RKO (cell line): ENCODE results near the gene AMDHD2.
"Not testable (repeated sequence)": the region's sequence is repeated elsewhere in the genome, so short reads cannot be mapped to it uniquely, and the experiment has no call there.

Experiments
- DNase-seq: peaks from one replicate; pipeline ENCODE4 v3.0.0-alpha.2; 2016; ENCODE audit warnings: low spot score

The AMDHD2 gene

DNA sequence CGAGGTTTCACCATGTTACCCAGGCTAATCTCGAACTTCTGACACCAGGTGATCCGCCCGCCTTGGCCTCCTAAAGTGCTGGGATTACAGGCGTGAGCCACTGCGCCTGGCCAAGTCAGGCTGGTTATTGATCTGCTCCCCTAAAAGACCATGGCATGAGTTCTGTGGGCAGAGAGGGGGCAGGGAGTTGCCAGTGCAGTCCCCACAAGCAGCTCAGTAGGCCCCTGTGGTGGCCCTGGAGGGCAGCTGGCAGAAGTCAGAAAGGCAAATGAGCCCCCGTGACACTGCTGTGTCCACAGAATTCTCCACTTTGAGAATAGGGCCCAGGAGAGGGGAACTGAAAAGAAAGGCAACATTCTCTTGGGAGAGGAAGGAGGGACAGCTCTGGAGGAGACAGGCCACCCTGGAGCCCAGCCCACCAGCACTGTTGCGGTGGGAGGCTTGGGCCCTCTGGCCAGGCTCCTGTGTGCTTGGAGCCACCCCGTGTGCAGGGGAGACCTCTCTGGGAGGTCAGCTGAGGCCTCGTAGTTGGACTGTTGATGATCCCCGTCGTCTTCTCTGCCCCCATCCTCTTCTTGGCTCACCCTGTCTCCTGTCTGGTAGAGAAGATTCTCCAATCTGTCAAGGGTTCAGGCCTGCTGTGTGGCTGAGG, 2.1 kb upstream of the AMDHD2 start:
- no peak for DNase-seq

DNA sequence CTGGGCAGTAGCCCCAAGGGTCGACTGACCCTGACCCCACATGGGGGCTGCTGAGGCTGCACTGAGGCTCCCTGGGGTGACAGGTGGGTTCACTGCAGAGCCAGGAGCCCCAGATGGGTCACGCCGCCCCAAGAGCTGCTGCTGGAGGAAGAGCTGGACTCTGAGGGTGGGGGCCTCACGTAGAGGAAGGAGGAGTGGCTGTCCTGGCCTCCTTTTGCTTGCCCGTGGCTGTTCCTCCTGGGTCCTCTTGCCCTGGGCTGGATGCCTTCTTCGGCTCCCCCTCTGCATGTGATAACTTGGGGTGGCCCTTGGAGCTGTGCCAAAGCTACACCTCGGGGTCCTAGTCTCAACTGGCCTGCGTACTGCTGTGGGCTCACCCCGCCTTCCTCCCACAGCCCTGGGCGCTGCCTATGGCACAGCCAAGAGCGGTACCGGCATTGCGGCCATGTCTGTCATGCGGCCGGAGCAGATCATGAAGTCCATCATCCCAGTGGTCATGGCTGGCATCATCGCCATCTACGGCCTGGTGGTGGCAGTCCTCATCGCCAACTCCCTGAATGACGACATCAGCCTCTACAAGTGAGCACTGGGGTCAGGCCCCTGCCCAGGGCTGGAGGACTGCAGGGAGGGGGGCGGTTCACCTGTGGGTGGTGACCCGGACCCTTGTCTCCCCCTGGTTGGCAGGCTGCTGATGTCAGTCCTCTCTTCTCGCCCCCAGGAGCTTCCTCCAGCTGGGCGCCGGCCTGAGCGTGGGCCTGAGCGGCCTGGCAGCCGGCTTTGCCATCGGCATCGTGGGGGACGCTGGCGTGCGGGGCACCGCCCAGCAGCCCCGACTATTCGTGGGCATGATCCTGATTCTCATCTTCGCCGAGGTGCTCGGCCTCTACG, 1.1 kb upstream of the AMDHD2 start:
- DNase-seq = no peak

DNA sequence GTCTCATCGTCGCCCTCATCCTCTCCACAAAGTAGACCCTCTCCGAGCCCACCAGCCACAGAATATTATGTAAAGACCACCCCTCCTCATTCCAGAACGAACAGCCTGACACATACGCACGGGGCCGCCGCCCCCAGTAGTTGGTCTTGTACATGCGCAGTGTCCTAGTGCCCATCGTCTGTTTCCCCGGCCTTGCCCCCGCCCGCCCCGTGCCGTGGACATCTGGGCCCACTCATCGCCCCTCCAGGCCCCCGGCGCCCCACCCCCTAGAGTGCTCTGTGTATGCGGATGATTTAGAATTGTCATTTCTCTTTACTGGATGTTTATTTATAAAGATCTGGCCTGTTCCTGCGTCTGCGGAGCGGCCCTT, 475 bp upstream of the AMDHD2 start:
- no peak for DNase-seq

DNA sequence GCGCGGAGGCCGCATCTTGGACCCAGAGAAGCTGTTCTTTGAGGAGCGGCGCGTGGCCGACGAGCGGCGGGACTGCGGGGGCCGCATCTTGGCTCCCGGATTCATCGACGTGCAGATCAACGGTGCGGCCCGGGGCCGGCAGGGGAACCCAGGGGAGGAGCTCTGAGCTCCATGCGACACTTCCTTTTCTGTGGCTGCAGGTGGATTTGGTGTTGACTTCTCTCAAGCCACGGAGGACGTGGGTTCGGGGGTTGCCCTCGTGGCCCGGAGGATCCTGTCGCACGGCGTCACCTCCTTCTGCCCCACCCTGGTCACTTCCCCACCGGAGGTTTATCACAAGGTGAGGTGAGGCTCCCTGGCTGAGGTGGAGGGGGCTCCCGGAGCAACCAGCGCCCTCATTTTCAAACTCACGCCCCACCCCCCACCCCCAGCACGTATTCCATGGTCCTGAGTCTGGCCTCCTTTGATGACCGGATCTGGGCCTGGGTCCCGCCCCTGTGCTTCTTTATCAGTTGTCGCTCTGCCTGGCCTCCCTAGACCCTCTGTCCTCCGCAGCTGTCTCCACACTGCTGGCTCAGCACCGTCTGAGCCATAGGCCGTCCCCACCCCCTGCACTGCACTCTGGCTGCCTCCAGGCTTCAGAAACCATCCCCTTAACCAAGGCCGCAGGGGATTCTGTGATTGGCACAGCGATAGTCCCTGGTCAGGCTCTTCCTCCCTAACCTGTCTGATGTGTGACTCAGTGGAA, 787 bp downstream of the AMDHD2 start:
- peak; percentile 69 for DNase-seq

DNA sequence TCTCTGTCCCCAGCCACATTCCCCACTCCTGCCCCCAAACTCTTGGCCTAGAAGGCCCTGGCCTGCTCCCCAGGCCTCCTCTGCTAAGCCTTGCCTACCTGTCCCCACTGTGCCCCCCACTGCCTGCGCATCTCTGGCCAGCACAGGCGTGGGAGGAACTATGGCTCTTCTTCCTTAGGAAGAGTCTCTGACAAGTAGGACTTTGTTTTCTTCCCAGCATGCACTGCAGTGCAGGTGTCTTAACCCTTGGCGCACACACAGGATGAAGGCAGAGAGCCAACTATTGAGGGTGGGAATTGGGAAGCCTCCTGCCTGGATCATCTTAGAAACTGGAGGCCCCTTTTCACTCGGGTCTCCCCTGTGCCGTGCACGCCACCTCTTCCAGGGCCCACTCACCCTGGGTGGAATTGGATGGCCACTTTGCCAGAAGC, 3.6 kb downstream of the AMDHD2 start:
- no peak for DNase-seq

DNA sequence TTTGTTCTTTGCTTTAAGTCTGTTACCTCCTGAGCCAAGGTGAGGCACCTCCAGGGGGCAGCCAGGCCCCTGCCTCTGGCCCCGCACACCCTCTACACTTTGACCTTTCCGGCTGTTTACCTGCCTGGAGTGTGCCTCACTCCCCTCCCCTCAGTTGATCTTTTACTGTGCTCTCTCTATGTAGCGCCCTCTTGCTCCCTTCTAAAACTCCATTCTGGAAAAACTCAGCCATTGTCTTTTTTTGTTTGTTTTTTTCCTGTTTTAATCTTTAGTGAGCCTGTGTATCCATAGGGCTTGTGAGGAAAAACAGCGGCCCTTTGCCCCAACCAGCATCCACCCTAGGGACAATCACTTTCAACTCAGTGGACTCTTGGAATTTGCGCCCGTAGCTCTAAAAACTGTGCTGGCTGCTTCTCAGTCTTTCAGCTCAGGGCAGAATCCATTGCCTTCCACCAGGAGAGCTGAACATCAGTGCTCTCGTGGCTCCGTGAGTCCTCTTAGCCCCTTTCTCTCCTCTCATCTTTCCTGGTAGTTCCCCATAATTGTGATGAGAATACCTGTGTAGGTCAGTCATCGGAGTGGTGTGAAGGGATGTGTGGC, 4.3 kb downstream of the AMDHD2 start:
- DNase-seq = no peak

DNA sequence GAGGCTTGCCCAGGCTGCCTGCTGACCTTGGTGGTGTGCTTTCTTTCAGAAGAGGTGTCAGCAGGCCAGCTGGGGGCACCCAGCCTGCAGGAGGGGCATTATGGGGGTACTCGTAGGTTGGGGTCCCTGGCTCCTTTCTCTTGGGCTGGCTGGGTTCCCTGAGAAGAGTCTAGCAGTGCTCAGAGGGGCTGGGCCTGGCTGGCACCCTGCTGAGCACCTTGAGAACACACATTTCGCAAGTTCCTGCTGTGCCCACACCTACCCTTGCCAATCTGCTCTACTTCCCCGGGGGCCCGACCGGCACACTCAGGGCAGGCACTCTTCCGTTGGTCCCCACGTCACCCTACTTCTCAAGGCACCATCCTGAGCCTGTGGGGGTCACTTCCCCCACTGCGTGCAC, 6.0 kb downstream of the AMDHD2 start:
- DNase-seq = no peak

DNA sequence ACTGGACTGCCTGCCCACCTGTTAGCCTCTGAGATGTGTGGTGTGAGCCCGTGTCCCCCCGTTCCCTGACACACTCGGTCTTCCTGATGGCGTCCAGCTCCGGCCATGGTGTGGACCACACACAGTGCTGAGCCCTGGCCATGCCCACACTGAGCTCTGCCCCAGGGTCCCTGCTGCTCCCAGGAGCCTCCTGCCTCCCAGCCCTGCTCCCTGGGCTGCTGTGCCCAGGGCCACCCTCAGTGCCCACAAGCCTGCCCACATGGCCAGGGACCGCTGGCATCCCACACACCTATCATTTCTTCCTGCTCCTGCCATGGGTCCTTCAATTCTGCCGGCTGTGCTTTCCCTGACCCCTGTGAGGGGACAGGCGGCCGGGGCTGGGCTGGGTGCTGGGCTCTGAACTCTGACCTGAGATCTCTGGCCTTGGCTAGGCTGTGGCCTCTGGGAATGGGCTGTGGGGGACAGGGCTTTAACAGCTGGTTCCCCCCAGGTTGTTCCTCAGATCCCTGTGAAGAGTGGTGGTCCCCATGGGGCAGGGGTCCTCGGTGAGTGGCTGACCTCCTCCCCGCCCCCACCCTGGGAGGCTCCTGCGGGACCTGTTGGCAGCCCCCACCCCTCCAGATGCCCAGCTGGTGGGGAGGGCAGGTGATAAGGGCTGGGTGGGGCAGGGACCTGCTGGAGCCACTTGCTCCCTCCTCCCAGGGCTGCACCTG, 7.1 kb downstream of the AMDHD2 start:
- no peak for DNase-seq

DNA sequence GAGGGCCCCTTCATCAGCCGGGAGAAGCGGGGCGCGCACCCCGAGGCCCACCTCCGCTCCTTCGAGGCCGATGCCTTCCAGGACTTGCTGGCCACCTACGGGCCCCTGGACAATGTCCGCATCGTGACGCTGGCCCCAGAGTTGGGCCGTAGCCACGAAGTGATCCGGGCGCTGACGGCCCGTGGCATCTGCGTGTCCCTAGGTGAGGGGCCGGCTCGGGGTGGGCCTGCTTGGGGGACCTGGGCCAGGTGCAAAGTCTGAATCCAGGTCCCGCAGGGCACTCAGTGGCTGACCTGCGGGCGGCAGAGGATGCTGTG, 7.6 kb downstream of the AMDHD2 start:
- DNase-seq = no peak

DNA sequence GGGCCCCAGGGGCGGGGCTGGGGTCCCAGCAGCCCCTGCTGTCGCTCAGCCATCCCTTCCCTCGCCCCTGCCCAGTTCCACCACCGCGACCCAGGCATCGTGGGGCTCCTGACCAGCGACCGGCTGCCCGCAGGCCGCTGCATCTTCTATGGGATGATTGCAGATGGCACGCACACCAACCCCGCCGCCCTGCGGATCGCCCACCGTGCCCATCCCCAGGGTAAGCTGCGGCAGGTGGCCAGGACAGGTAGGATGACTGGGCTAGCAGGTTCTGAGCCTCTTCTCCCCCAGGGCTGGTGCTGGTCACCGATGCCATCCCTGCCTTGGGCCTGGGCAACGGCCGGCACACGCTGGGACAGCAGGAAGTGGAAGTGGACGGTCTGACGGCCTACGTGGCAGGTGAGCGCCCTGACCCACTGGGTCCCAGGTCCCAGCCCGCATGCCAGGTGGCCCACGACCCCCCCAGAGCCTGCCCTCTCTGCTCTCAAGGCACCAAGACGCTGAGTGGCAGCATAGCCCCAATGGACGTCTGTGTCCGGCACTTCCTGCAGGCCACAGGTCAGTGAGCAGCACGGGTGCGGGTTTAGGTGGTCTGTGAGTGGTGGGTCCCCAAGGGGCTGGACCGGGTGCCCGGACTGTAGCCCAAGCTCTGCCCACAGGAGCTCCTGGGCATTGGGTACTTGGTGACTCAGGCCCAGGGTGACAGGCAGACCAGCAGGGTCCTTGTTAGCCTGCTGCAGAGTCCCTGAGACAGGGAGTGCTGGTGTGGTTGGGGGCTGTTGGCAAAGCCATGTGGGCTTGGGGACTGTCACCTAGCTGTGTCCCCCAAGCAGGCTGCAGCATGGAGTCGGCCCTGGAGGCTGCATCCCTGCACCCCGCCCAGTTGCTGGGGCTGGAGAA, 8.2 kb downstream of the AMDHD2 start:
- no peak for DNase-seq

DNA sequence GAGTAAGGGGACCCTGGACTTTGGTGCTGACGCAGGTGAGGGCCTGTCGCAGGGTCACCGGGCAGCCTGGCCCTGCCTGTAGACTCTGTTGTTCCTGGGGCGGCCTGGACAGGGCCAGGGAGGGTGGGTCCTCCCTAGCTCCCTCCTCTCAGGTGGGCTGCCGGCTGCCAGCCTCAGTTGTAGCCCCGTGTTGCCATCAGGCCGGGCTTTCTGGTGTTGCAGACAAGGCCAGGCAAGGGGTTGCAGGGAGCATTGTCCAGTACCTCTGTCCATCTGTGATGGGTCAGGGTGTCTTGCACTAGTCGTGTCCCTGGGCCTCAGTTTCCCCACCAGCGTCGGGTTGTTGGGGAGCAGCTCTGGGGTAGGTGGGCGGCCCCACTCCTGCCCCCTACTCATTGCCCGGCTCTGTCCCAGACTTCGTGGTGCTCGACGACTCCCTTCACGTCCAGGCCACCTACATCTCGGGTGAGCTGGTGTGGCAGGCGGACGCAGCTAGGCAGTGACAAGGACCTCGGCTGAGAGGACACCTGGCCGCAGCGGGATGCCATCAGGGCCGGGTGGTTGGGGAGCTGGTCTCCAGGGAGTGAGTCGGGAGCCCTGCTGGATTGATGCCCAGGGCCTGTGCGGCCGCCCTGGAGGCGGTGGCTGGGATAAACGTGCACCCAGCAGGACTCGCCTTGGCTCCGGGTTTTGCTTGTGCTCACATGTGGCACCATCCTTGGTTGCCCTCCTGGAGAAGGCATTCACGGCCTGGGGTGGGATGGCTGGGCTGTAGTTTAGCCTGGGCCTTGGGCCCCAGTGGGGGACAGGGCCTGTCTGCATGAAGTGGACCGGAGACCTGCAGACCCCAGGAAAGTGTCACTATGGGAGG, 9.1 kb downstream of the AMDHD2 start:
- peak; percentile 49 for DNase-seq

DNA sequence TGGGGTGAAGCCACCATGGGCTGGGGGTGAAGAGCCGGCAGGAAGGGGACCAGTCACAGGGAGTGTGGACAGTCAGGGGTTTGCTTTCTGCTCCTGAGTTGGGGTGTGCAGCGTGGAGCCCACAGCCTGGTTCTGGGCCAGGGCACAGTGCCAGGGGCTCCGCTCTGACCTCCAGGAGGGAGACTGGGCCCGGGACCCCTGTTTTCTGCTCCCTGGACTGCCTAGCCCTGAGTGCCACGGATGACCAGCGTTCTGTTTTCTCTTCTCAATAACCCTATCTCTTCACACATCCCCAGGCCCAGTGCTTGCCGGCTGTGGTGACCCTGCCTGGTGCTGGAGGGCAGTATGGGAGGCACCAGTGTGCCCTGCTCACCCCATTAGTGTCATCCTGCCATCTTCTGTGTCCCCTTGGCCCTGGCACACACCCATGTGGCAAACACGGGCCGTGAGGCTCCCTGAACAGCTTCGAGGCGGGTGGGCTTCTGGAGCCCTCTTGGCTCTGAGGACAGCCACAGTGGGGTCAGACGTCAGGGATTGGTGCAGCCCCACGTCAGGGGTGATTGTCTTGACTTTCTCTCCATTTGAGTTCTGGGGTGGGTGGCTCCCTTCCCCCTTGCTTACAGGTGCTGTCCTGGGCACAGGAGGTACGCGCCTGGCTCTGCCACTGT, 9.9 kb downstream of the AMDHD2 start:
- no peak for DNase-seq

DNA sequence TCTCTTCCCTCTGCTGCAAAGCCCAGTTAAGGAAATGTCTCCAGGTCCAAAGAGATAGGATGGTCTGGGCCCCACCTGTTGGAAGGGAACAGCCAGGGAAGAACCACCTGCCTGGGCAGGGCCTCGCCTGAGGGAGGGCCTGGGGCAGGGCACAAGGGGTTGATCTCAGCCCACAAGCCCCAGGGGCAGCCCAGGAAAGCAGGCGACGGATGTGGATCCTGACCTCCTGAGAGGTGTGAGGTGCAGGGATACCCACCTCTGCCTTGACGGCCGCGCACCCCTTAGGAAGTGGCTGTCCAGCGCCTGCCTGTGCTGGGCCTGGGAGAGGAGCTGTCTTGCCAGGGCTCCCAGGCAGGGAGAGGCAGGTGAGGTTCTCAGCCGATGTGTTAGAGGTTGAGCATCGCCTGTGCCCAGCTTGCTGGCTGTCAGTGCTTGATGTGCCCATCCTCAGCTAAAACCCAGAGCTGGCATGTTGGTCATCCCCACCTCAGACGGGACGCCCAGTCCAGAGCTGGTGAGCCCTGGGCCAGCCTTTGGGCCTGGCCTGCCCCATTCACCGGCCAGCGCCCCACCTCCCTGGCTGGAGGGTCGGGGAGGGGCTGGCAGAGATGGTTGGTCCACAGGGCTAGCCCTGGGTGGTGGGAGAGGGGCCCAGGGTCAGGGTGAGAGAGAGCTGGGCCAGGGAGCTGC, 10.6 kb downstream of the AMDHD2 start:
- DNase-seq = no peak

DNA sequence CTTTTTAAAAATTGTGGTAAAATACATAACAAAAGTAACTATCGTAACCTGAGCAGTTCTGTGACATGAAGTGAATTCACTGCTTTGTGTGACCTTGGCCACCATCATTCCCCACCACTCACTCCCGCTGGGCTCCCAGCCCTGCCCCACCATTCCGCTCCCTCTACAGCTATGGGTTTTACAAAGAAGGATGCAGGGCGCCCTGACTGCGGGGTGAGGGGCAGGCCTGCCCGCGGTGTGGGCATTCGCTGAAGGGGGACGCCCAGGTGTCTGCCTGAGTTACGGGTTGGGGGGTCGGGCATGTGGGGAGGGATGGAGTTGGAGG, 11.2 kb downstream of the AMDHD2 start, which contains the start of gene CEMP1:
Gene CEMP1 (minus strand): TSS at position 38 of the 325 bp plus-strand sequence. CDS start 335 bp downstream, outside the sequence.
- no peak for DNase-seq

DNA sequence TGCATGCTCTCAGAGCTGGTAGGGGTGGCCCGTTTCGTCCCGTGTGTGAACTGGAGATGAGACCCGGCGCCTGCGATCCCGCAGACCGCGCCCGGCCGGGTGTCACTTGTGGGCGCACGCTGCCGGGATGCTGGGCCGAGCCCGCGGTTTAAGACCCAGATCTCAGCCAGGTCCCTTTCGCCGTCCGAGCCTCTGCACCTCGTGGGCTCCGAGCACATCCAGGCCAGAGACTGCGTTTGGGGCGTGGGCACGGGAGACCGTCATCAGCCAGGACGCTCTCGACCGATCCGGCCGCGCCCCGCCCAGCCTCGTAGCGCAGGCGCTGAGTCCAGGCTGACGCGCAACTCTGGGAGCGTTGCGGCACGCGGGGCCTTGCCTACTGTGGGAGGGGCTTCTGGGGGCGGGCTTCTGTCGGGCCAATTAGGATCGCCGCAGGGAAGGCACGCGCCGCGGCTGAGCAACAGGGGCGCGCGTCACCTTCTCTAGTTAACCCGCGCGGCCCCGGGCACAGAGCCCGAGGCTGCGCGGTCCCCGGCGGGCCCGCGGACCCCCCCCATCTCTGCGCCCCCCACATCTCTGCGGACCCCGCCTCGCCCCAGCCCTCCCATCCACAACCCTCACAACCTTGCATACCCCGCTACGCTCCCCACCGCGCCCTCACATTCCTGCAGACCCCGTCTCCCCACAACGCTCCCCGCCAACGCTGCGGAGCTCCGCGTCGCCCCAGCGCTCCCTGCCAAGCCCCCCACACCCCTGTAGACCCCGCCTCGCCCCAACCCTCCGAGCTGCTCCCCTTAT, 11.7 kb downstream of the AMDHD2 start:
- peak; percentile 97 for DNase-seq

DNA sequence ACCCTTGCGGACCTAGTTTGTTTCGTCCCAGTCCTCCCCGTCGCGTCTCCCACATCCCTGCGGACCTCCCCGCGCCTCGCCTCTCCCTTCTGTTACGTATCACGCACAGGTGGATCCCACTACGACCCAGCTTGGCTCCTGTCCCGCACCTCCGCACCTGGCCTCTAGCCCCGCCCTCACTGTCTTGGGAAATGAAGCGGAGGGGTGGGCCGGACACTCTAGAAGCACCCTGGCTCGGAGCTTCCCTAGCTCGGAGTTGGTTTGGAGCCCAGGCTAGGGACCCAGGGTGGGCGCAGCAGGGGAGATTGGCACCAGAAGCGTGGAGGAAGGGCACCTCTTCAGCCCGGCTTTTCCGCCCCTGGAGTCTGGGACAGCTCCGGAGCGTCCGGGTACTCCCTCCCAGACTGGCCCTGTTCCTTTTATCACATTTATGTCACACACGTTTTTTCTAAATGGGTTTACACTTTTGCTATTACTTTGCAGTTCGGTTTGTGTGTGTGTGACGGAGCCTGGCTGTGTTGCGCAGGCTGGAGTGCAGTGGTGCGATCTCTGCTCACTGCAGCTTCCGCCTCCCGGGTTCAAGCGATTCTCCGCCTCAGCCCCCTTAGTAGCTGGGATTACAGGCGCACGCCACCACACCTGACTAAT, 12.4 kb downstream of the AMDHD2 start:
- peak; percentile 33 for DNase-seq

DNA sequence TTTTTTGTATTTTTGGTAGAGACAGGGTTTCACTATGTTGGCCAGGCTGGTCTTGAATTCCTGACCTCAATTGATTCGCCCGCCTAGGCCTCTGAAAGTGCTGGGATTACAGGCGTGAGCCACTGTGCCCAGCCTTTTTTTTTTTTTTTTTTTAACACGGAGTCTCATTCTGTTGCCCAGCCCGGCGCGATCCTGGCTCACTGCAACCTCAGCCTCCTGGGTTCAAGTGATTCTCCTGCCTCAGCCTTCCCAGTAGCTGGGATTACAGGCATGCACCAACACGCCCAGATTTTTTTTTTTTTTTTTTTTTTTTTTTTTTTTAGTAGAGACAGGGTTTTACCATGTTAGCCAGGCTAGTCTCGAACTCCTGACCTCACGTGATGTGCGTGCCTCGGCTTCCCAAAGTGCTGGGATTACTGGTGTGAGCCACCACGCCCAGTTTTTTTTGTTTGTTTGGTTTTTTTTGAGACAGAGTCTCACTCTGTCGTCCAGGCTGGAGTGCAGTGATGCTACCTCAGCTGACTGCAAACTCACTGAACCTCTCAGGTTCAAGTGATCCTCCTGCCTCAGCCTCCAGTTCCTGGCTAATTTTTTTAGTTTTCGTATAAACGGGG, 13.1 kb downstream of the AMDHD2 start:
- not testable (repeated sequence) for DNase-seq
